ENCODE measurements around the gene SIKE1.

- no peak for TF ChIP-seq BHLHE40 (IDR thresholded peaks at IDR 0.05; ENCODE audit: borderline replicate concordance)
- no peak for TF ChIP-seq FOXA1 (IDR thresholded peaks at IDR 0.05)
- no peak for TF ChIP-seq TARDBP (IDR thresholded peaks at IDR 0.05)
- TF ChIP-seq SP1 (IDR thresholded peaks at IDR 0.05) = no peak
- TF ChIP-seq ELF4 (IDR thresholded peaks at IDR 0.05) = peak; percentile 81
- no peak for TF ChIP-seq NFRKB (IDR thresholded peaks at IDR 0.05)
- TF ChIP-seq FOXM1 (IDR thresholded peaks at IDR 0.05; ENCODE audit: borderline replicate concordance) = no peak
- no peak for TF ChIP-seq PKNOX1 (IDR thresholded peaks at IDR 0.05)
- no peak for TF ChIP-seq ARNT (IDR thresholded peaks at IDR 0.05)
- TF ChIP-seq SUZ12 (IDR thresholded peaks at IDR 0.05) = no peak
- TF ChIP-seq HDGF (IDR thresholded peaks at IDR 0.05; ENCODE audit: borderline replicate concordance) = no peak
Observed at GRCh38 chr1:114780344-114781226, at the start of gene SIKE1.
